GM12878 (cell line): ENCODE measurements around the gene ZNF546. TPM values are rescaled to one million over a fixed set of nuclear protein-coding genes. Genes with fewer than 3 reads are reported as not detected.

Experiments used
- CREB1 ChIP-seq: IDR thresholded peaks from 2 replicates; pipeline ENCODE4 v1.6.1; 2012; ENCODE audit warnings: low read depth, mild to moderate bottlenecking, inconsistent platforms
- EED ChIP-seq: sonication (generic); IDR thresholded peaks from 2 replicates; pipeline ENCODE4 v1.6.1; 2016; ENCODE audit warnings: antibody characterized with exemption, low read depth
- IKZF1 ChIP-seq: fragments of 450-650 bp; conservative IDR thresholded peaks from 2 replicates; pipeline ENCODE4 v1.6.1; 2017; ENCODE audit warnings: antibody characterized with exemption, mild to moderate bottlenecking
- JUNB ChIP-seq: IDR thresholded peaks from 2 replicates; pipeline ENCODE4 v1.6.1; 2016; ENCODE audit warnings: antibody characterized with exemption, mild to moderate bottlenecking
- JUND ChIP-seq: IDR thresholded peaks from 2 replicates; pipeline ENCODE4 v1.6.1; 2012; ENCODE audit warnings: low read depth, mild to moderate bottlenecking, low read length, improper control_type of control experiment, moderate library complexity
- MYB ChIP-seq: fragments of 150-350 bp; IDR thresholded peaks from 2 replicates; pipeline ENCODE4 v1.6.1; 2014; ENCODE audit warnings: mild to moderate bottlenecking, low read depth, low read length, borderline replicate concordance
- NFYB ChIP-seq: IDR thresholded peaks from 2 replicates; pipeline ENCODE4 v1.6.1; 2011; ENCODE audit warnings: low read depth, mild to moderate bottlenecking, low read length, improper control_type of control experiment, moderate library complexity; ENCODE audit not compliant: insufficient read depth
- NR2C2 ChIP-seq: IDR thresholded peaks from 2 replicates; pipeline ENCODE4 v1.6.1; 2011; ENCODE audit warnings: borderline replicate concordance, low read depth; ENCODE audit not compliant: control insufficient read depth, insufficient read length
- PAX5 ChIP-seq: IDR thresholded peaks from 2 replicates; pipeline ENCODE4 v1.6.1; 2011; ENCODE audit warnings: low read depth, low read length, borderline replicate concordance
- RB1 ChIP-seq: fragments of 450-650 bp; formaldehyde crosslinking; IDR thresholded peaks from 2 replicates; pipeline ENCODE4 v1.6.1; 2017; ENCODE audit warnings: mild to moderate bottlenecking, borderline replicate concordance
- SIN3A ChIP-seq: IDR thresholded peaks from 2 replicates; pipeline ENCODE4 v1.6.1; 2012; ENCODE audit warnings: low read depth, low read length, improper control_type of control experiment
- SMAD5 ChIP-seq: IDR thresholded peaks from 2 replicates; pipeline ENCODE4 v1.6.1; 2016; ENCODE audit warnings: antibody characterized with exemption, low read depth
- SMARCA5 ChIP-seq: fragments of 450-650 bp; IDR thresholded peaks from 2 replicates; pipeline ENCODE4 v1.6.1; 2017; ENCODE audit warnings: mild to moderate bottlenecking
- SUZ12 ChIP-seq: fragments of 200-600 bp; sonication (generic); IDR thresholded peaks from one replicate; pipeline ENCODE4 v1.6.1; 2018; ENCODE audit warnings: antibody characterized with exemption, mild to moderate bottlenecking; ENCODE audit not compliant: unreplicated experiment
- TARDBP ChIP-seq: IDR thresholded peaks from 2 replicates; pipeline ENCODE4 v1.6.1; 2016; ENCODE audit warnings: borderline replicate concordance
- TBL1XR1 ChIP-seq: IDR thresholded peaks from 2 replicates; pipeline ENCODE4 v1.6.1; 2012; ENCODE audit warnings: low read depth, low read length, improper control_type of control experiment
- TCF3 ChIP-seq: IDR thresholded peaks from 2 replicates; pipeline ENCODE4 v1.6.1; 2012; ENCODE audit warnings: low read depth, mild to moderate bottlenecking, low read length, borderline replicate concordance; ENCODE audit not compliant: insufficient read depth
- WRNIP1 ChIP-seq: IDR thresholded peaks from 2 replicates; pipeline ENCODE4 v1.6.1; 2011; ENCODE audit warnings: low read depth, low read length, improper control_type of control experiment, borderline replicate concordance
- ZBED1 ChIP-seq: IDR thresholded peaks from 2 replicates; pipeline ENCODE4 v1.6.1; 2016; ENCODE audit warnings: borderline replicate concordance
- ZNF274 ChIP-seq: IDR thresholded peaks from one replicate; pipeline ENCODE4 v1.8.0; 2011; ENCODE audit not compliant: insufficient read length, insufficient read depth
- ZNF384 ChIP-seq: IDR thresholded peaks from 2 replicates; pipeline ENCODE4 v1.6.1; 2012; ENCODE audit warnings: low read depth, mild to moderate bottlenecking, low read length, improper control_type of control experiment, borderline replicate concordance
- polyA plus RNA-seq, 11 experiments: library from polyadenylated mRNA; depleted of rRNA in 4 of 11; unstranded in 6 of 11; stranded (reverse) in 5 of 11; fragments of >200 nt; fragmentation: Nextera tagmentation in 4 of 11; fragmentation: Illumina TruSeq in 1 of 11; extraction: Ambion mirVana in 4 of 11; extraction: Trizol in 1 of 11; gene quantifications; 1 replicate in 1 of 11; 2 replicates in 10 of 11; pipeline versions ENCODE4 v1.2.1 to v1.2.3, GENCODE V29; 2011 to 2016; ENCODE audit warnings: inconsistent platforms in 2 of 11, missing spikeins in 2 of 11, low read depth in 1 of 11
- total RNA-seq, 4 experiments: library from RNA; depleted of rRNA in 3 of 4; stranded (reverse); fragments of >200 nt in 3 of 4; fragmentation: Illumina TruSeq in 1 of 4; extraction: Trizol in 1 of 4; gene quantifications; 2 replicates each; pipeline versions ENCODE4 v1.2.1 to v1.2.3, GENCODE V29; 2013 to 2021
- TF ChIP-seq, protein P1 (sequence below): fragments of 150-350 bp; IDR thresholded peaks from 2 replicates; pipeline ENCODE4 v1.6.1; 2016; ENCODE audit warnings: low read depth, low read length
- TF ChIP-seq, protein P2 (sequence below): fragments of 450-650 bp; IDR thresholded peaks from 2 replicates; pipeline ENCODE4 v1.6.1; 2018; ENCODE audit warnings: mild to moderate bottlenecking, low read depth, moderate library complexity; ENCODE audit not compliant: partially characterized antibody
- TF ChIP-seq, protein P3 (sequence below): fragments of 450-650 bp; IDR thresholded peaks from 2 replicates; pipeline ENCODE4 v1.6.1; 2017; ENCODE audit warnings: mild to moderate bottlenecking

Gene ZNF546
- total and polyA plus RNA-seq, 10 of the 15 experiments (the other 5 are each of a cell fraction or from before 2014, with no cell fraction given): 0.88 to 4.1 (median 2.4) TPM

DNA sequence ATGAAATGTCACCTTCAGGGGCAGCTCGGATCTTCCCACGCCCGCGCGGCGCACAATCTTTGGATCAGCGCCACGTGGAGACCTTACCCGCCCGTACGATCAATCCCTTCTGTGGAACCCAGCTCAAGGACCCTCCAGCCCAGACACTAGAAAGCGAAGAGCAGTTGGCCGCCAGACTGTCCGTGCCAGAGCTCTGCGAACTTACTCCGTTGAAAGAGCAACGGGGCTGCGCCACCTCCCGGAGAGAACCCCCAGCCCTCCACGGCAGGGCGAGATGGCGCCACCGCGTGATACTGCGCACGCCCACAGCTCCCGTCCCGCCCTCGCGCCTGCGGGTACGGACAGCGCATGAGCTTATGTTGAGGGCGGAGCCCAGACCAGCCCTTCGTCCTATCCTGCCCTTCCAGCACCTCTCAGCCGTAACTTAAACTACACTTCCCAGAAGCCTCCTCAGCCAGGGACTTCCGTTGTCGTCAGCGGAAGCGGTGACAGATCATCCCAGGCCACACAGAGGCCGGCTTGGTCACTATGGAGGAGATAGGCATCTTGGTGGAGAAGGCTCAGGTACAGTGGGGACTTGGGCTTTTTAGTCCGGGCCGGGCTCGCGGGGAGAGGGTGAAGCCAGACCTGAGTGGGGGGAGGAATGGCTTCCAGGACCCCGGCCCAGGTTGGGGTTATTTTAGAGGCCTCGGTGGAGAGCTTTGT is 26.0 kb upstream of the ZNF546 start, which contains the start of gene PSMC4 (continued):
- no peak for TF ChIP-seq NR2C2
- 0 out of 2 replicates have a peak, but pooled peaks have one; percentile 28 for TF ChIP-seq JUND
- no peak for TF ChIP-seq ZNF384
- peak; percentile 66; the same call in 1 of the 2 replicates for TF ChIP-seq SMAD5
- TF ChIP-seq ZBED1: no peak
- no peak for TF ChIP-seq SUZ12
- no peak for TF ChIP-seq EED
- no peak for TF ChIP-seq JUNB
- TF ChIP-seq TARDBP: no peak
- peak; percentile 38; the same call in 1 of the 2 replicates for TF ChIP-seq TCF3
- TF ChIP-seq NFYB: peak; percentile 24; the same call in 1 of the 2 replicates
- TF ChIP-seq, protein P1, sequence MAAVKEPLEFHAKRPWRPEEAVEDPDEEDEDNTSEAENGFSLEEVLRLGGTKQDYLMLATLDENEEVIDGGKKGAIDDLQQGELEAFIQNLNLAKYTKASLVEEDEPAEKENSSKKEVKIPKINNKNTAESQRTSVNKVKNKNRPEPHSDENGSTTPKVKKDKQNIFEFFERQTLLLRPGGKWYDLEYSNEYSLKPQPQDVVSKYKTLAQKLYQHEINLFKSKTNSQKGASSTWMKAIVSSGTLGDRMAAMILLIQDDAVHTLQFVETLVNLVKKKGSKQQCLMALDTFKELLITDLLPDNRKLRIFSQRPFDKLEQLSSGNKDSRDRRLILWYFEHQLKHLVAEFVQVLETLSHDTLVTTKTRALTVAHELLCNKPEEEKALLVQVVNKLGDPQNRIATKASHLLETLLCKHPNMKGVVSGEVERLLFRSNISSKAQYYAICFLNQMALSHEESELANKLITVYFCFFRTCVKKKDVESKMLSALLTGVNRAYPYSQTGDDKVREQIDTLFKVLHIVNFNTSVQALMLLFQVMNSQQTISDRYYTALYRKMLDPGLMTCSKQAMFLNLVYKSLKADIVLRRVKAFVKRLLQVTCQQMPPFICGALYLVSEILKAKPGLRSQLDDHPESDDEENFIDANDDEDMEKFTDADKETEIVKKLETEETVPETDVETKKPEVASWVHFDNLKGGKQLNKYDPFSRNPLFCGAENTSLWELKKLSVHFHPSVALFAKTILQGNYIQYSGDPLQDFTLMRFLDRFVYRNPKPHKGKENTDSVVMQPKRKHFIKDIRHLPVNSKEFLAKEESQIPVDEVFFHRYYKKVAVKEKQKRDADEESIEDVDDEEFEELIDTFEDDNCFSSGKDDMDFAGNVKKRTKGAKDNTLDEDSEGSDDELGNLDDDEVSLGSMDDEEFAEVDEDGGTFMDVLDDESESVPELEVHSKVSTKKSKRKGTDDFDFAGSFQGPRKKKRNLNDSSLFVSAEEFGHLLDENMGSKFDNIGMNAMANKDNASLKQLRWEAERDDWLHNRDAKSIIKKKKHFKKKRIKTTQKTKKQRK: no peak
- peak; percentile 65 for TF ChIP-seq SIN3A
- peak; percentile 92; the same call in 1 of the 2 replicates for TF ChIP-seq SMARCA5
- TF ChIP-seq MYB: 0 out of 2 replicates have a peak, but pooled peaks have one; percentile 68
- 0 out of 2 replicates have a peak, but pooled peaks have one; percentile 31 for TF ChIP-seq PAX5
- peak; percentile 97 for TF ChIP-seq CREB1
- TF ChIP-seq, protein P2, sequence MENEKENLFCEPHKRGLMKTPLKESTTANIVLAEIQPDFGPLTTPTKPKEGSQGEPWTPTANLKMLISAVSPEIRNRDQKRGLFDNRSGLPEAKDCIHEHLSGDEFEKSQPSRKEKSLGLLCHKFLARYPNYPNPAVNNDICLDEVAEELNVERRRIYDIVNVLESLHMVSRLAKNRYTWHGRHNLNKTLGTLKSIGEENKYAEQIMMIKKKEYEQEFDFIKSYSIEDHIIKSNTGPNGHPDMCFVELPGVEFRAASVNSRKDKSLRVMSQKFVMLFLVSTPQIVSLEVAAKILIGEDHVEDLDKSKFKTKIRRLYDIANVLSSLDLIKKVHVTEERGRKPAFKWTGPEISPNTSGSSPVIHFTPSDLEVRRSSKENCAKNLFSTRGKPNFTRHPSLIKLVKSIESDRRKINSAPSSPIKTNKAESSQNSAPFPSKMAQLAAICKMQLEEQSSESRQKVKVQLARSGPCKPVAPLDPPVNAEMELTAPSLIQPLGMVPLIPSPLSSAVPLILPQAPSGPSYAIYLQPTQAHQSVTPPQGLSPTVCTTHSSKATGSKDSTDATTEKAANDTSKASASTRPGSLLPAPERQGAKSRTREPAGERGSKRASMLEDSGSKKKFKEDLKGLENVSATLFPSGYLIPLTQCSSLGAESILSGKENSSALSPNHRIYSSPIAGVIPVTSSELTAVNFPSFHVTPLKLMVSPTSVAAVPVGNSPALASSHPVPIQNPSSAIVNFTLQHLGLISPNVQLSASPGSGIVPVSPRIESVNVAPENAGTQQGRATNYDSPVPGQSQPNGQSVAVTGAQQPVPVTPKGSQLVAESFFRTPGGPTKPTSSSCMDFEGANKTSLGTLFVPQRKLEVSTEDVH: no peak
- no peak for TF ChIP-seq TBL1XR1
- TF ChIP-seq ZNF274: no peak
- TF ChIP-seq WRNIP1: 0 out of 2 replicates have a peak, but pooled peaks have one; percentile 3
- TF ChIP-seq RB1: peak; percentile 69; the same call in 1 of the 2 replicates
- TF ChIP-seq, protein P3, sequence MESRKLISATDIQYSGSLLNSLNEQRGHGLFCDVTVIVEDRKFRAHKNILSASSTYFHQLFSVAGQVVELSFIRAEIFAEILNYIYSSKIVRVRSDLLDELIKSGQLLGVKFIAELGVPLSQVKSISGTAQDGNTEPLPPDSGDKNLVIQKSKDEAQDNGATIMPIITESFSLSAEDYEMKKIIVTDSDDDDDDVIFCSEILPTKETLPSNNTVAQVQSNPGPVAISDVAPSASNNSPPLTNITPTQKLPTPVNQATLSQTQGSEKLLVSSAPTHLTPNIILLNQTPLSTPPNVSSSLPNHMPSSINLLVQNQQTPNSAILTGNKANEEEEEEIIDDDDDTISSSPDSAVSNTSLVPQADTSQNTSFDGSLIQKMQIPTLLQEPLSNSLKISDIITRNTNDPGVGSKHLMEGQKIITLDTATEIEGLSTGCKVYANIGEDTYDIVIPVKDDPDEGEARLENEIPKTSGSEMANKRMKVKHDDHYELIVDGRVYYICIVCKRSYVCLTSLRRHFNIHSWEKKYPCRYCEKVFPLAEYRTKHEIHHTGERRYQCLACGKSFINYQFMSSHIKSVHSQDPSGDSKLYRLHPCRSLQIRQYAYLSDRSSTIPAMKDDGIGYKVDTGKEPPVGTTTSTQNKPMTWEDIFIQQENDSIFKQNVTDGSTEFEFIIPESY: no peak
- peak; percentile 92 for TF ChIP-seq IKZF1
